Suprapubic skin (tissue), 3 donors: ENCODE measurements around the gene SLC6A1.

Experiments used
- POLR2A ChIP-seq, 2 donors: fragments of 450-650 bp; IDR thresholded peaks; one replicate each; pipeline ENCODE4 v1.6.1; 2017; ENCODE audit warnings: antibody characterized with exemption in 2 of 2, mild to moderate bottlenecking in 2 of 2, moderate library complexity in 2 of 2
- TF ChIP-seq, protein P1 (sequence below), 2 donors: fragments of 200-600 bp in 1 of 2; fragments of 450-650 bp in 1 of 2; sonication (generic) in 1 of 2; IDR thresholded peaks; one replicate each; pipeline ENCODE4 v1.5.1; 2016 to 2019; ENCODE audit warnings: antibody characterized with exemption in 2 of 2, mild to moderate bottlenecking in 1 of 2, moderate library complexity in 1 of 2

DNA sequence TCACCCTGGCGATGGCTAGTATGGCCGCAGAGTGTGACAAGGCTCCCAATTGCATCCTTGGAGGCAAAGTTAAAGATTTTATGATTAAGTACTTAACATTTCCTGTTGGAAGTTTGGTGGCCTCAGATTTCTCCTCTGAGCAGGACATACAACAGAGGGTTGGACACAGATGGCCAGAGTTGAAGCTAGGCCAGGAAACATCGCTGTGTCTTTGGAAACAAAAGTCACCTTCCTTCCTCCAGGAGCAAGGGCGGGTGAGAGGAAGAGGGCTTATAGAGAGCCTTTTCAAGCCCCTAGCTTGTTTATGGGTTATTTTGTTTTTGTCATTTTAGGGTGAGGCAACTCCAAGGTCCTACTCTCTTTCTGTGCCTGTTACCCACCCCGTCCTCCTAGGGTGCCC is 24.2 kb downstream of the SLC6A1 start:
- TF ChIP-seq, protein P1, sequence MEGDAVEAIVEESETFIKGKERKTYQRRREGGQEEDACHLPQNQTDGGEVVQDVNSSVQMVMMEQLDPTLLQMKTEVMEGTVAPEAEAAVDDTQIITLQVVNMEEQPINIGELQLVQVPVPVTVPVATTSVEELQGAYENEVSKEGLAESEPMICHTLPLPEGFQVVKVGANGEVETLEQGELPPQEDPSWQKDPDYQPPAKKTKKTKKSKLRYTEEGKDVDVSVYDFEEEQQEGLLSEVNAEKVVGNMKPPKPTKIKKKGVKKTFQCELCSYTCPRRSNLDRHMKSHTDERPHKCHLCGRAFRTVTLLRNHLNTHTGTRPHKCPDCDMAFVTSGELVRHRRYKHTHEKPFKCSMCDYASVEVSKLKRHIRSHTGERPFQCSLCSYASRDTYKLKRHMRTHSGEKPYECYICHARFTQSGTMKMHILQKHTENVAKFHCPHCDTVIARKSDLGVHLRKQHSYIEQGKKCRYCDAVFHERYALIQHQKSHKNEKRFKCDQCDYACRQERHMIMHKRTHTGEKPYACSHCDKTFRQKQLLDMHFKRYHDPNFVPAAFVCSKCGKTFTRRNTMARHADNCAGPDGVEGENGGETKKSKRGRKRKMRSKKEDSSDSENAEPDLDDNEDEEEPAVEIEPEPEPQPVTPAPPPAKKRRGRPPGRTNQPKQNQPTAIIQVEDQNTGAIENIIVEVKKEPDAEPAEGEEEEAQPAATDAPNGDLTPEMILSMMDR (IDR thresholded peaks at IDR 0.05): no peak
- TF ChIP-seq POLR2A (IDR thresholded peaks at IDR 0.05): no peak
